Ascending aorta (tissue), 2 donors: Measurements from ENCODE around the gene TRAT1. TPM values are rescaled to one million over a fixed set of nuclear protein-coding genes. Genes with fewer than 3 reads are reported as not detected.

Experiments used
- DNase-seq, 2 donors: peaks; one replicate each; pipeline ENCODE4 v3.0.0-alpha.2; 2019; ENCODE audit warnings: low spot score in 2 of 2
- H3K27ac ChIP-seq, 2 donors: fragments of 200-600 bp; sonication (generic); one replicate each; pipeline ENCODE4 v1.5.1; 2016 to 2017; ENCODE audit warnings: mild to moderate bottlenecking in 1 of 2
- H3K27me3 ChIP-seq: fragments of 200-600 bp; sonication (generic); one replicate; pipeline ENCODE4 v1.5.1; 2017
- H3K36me3 ChIP-seq, 2 donors: fragments of 200-600 bp; sonication (generic); one replicate each; pipeline ENCODE4 v1.5.1; 2016
- H3K4me1 ChIP-seq, 2 donors: fragments of 200-600 bp; sonication (generic); one replicate each; pipeline ENCODE4 v1.5.1; 2016 to 2017; ENCODE audit warnings: mild to moderate bottlenecking in 1 of 2
- H3K4me3 ChIP-seq, 2 donors: fragments of 200-600 bp; sonication (generic); one replicate each; pipeline ENCODE4 v1.5.1; 2016 to 2017; ENCODE audit warnings: mild to moderate bottlenecking in 1 of 2
- H3K9me3 ChIP-seq, 2 donors: fragments of 200-600 bp; sonication (generic); one replicate each; pipeline ENCODE4 v1.5.1; 2016
- intact Hi-C: fragments of 100-400 bp; cut with DNase I; formaldehyde crosslinking; loops from one replicate; pipeline ENCODE4 v1.15.1; 2023
- total RNA-seq: library from RNA; depleted of rRNA; stranded (reverse); fragments of >200 nt; gene quantifications from one replicate; pipeline ENCODE4 v1.1.0, GENCODE V29; 2016
- TF ChIP-seq, protein P1 (sequence below), 3 experiments: fragments of 200-600 bp in 2 of 3; fragments of 450-650 bp in 1 of 3; sonication (generic) in 2 of 3; IDR thresholded peaks; one replicate each; pipeline ENCODE4 v1.5.1; 2016 to 2019; ENCODE audit warnings: antibody characterized with exemption in 3 of 3, mild to moderate bottlenecking in 1 of 3, moderate library complexity in 1 of 3

Gene TRAT1
- total RNA-seq, 1 donor from 2014 or later: 3.7 TPM

DNA sequence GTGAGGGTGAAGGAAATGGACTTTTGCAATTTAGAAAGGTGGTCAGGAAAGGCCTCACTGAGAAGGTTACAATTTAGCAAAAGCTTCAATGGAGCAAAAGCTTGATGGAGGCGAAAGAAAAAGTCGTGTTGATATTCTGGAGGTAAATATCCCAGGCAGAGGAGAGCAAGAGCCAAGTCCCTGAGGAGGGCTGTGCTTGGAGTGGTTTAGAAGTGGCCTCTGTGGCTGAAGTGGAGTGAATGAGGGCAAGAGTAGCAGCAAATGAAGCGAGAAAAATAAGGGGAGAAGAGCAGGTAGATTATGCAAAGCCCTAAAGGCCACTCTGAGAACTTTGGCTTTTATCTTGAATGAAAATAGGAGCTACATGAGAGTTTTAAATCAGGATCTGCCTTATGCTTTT, 76.9 kb downstream of the TRAT1 start:
- Histone ChIP-seq H3K27me3 (no peaks in the 10 kb centered on the region), H3K4me1 (no peaks in the 10 kb centered on the region), H3K36me3 (no peaks in the 10 kb centered on the region), H3K9me3 (no peaks in the 10 kb centered on the region), H3K4me3 (no peak overlapping the region), H3K27ac (no peak overlapping the region)
- no peak for DNase-seq
- TF ChIP-seq, protein P1, sequence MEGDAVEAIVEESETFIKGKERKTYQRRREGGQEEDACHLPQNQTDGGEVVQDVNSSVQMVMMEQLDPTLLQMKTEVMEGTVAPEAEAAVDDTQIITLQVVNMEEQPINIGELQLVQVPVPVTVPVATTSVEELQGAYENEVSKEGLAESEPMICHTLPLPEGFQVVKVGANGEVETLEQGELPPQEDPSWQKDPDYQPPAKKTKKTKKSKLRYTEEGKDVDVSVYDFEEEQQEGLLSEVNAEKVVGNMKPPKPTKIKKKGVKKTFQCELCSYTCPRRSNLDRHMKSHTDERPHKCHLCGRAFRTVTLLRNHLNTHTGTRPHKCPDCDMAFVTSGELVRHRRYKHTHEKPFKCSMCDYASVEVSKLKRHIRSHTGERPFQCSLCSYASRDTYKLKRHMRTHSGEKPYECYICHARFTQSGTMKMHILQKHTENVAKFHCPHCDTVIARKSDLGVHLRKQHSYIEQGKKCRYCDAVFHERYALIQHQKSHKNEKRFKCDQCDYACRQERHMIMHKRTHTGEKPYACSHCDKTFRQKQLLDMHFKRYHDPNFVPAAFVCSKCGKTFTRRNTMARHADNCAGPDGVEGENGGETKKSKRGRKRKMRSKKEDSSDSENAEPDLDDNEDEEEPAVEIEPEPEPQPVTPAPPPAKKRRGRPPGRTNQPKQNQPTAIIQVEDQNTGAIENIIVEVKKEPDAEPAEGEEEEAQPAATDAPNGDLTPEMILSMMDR (IDR thresholded peaks at IDR 0.05): no peak
- intact Hi-C loops: no loop called here

Other genes with a start within 250 kb of the TRAT1 start
- not detected for gene CIP2A, start 233.3 kb upstream of the TRAT1 start, total RNA-seq
- gene DZIP3, start 233.1 kb upstream of the TRAT1 start, total RNA-seq: 7.0 TPM
- not detected for gene RETNLB, start 65.4 kb upstream of the TRAT1 start, total RNA-seq
- gene GUCA1C, start 131.1 kb downstream of the TRAT1 start, total RNA-seq: not detected